Smooth muscle cell (in vitro differentiated cells): ENCODE results near the gene FEN1. TPM values are rescaled to one million over a fixed set of nuclear protein-coding genes. Genes with fewer than 3 reads are reported as not detected.

ENCODE experiments used
- DNase-seq: peaks from one replicate; lab custom pipeline; 2025; ENCODE audit not compliant: unreplicated experiment; lab: John Stamatoyannopoulos, UW
- H2AFZ ChIP-seq: fragments of 200-600 bp; sonication (generic); 2 replicates; pipeline ENCODE4 v1.6.0; 2016; ENCODE audit warnings: antibody characterized with exemption, low read depth, mild to moderate bottlenecking
- H3F3A ChIP-seq: fragments of 200-600 bp; sonication (generic); 2 replicates; pipeline ENCODE4 v1.6.0; 2017; ENCODE audit warnings: antibody characterized with exemption, low read depth
- H3K27ac ChIP-seq: fragments of 200-600 bp; sonication (generic); 2 replicates; pipeline ENCODE4 v1.5.1; 2016; ENCODE audit warnings: low read depth, mild to moderate bottlenecking
- H3K27me3 ChIP-seq: fragments of 200-600 bp; sonication (generic); 2 replicates; pipeline ENCODE4 v1.6.1; 2016; ENCODE audit warnings: low read depth, mild to moderate bottlenecking
- H3K36me3 ChIP-seq: fragments of 200-600 bp; sonication (generic); 2 replicates; pipeline ENCODE4 v1.5.1; 2016; ENCODE audit warnings: low read depth
- H3K4me1 ChIP-seq: fragments of 200-600 bp; sonication (generic); 2 replicates; pipeline ENCODE4 v1.5.1; 2016; ENCODE audit warnings: low read depth
- H3K4me2 ChIP-seq: fragments of 200-600 bp; sonication (generic); 2 replicates; pipeline ENCODE4 v1.6.0; 2016; ENCODE audit warnings: mild to moderate bottlenecking
- H3K4me3 ChIP-seq: fragments of 200-600 bp; sonication (generic); 2 replicates; pipeline ENCODE4 v1.5.1; 2016; ENCODE audit warnings: mild to moderate bottlenecking
- H3K79me2 ChIP-seq: fragments of 200-600 bp; sonication (generic); 2 replicates; pipeline ENCODE4 v1.6.0; 2016; ENCODE audit warnings: low read depth, mild to moderate bottlenecking
- H3K9ac ChIP-seq: fragments of 200-600 bp; sonication (generic); 2 replicates; pipeline ENCODE4 v1.6.0; 2016; ENCODE audit warnings: low read depth
- H3K9me3 ChIP-seq: fragments of 200-600 bp; sonication (generic); replicated peaks from 2 replicates; pipeline ENCODE4 v1.5.1; 2016; ENCODE audit warnings: low read depth
- H4K20me1 ChIP-seq: fragments of 200-600 bp; sonication (generic); 2 replicates; pipeline ENCODE4 v1.6.0; 2016; ENCODE audit warnings: low read depth
- WGBS: methylation state at CpG from one replicate; pipeline ENCODE4 v1.1.7; 2016; ENCODE audit warnings: low lambda C conversion rate; 5-methylcytosine and 5-hydroxymethylcytosine counted together
- polyA plus RNA-seq: library from polyadenylated mRNA; unstranded; fragments of >200 nt; fragmentation: Nextera tagmentation; extraction: Ambion mirVana; gene quantifications from 2 replicates; pipeline ENCODE4 v1.2.1, GENCODE V29; 2016
- total RNA-seq: library from RNA; depleted of rRNA; stranded (reverse); fragments of >200 nt; gene quantifications from 2 replicates; pipeline ENCODE4 v1.2.3, GENCODE V29; 2014
- TF ChIP-seq, protein P1 (sequence below): fragments of 200-600 bp; sonication (generic); IDR thresholded peaks from 2 replicates; pipeline ENCODE4 v1.5.1; 2017; ENCODE audit warnings: borderline replicate concordance, mild to moderate bottlenecking, antibody characterized with exemption; ENCODE audit not compliant: insufficient read depth, poor library complexity, severe bottlenecking

FEN1 gene
- total and polyA plus RNA-seq, 2 experiments from 2014 or later: 15.6 to 21.1 TPM

DNA sequence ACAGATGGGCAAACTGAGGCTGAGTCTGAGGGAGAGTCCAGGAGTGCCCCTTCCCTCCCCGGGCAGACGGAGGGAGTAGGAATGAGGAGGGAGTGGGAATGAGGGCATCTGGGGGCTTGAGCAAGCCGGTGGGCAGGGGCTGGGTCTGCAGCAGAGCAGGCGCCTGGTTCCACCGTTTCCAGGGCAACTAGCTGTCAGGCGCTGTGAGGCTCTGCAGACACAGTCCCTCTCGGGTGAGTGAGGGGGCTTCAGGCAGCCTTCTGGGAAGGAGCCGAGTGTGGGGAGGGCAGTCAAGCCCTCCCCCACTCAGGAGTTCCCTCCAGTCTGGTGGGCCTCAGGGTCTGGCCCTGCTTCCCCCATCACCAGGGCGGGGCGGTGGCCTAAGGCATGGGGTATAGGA lies 19.4 kb upstream of the FEN1 start:
- TF ChIP-seq, protein P1, sequence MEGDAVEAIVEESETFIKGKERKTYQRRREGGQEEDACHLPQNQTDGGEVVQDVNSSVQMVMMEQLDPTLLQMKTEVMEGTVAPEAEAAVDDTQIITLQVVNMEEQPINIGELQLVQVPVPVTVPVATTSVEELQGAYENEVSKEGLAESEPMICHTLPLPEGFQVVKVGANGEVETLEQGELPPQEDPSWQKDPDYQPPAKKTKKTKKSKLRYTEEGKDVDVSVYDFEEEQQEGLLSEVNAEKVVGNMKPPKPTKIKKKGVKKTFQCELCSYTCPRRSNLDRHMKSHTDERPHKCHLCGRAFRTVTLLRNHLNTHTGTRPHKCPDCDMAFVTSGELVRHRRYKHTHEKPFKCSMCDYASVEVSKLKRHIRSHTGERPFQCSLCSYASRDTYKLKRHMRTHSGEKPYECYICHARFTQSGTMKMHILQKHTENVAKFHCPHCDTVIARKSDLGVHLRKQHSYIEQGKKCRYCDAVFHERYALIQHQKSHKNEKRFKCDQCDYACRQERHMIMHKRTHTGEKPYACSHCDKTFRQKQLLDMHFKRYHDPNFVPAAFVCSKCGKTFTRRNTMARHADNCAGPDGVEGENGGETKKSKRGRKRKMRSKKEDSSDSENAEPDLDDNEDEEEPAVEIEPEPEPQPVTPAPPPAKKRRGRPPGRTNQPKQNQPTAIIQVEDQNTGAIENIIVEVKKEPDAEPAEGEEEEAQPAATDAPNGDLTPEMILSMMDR: no peak
- no peak overlapping the region for H3K4me3 ChIP-seq
- H3K4me2 ChIP-seq: no peak overlapping the region
- H4K20me1 ChIP-seq: peaks cover 3% of the 10 kb centered on the region
- H2AFZ ChIP-seq: no peak overlapping the region
- no peaks in the 10 kb centered on the region for H3F3A ChIP-seq
- no peaks in the 10 kb centered on the region for H3K27me3 ChIP-seq
- DNase-seq: no peak
- WGBS: 30% methylated on average over 10 of the region's 10 CpGs
- no peaks in the 10 kb centered on the region for H3K79me2 ChIP-seq
- H3K27ac ChIP-seq: no peak overlapping the region
- H3K9me3 ChIP-seq: no peaks in the 10 kb centered on the region
- H3K36me3 ChIP-seq: no peaks in the 10 kb centered on the region
- H3K4me1 ChIP-seq: peaks cover 5% of the 10 kb centered on the region
- no peak overlapping the region for H3K9ac ChIP-seq

DNA sequence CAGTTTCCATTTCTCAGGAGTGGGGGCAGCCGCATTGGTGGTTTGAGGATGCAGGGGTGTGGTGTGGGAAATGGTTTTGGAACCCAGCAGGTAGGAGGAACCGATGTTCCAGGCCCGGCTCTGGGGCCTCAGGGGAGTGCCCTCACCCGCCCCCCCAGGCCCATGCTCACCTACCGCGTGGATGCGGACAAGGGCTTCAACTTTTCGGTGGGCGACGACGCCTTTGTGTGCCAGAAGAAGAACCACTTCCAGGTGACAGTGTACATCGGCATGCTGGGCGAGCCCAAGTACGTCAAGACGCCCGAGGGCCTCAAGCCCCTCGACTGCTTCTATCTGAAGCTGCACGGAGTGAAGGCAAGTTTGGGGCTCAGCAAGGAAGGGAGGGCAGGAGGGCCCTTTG lies 18.9 kb upstream of the FEN1 start:
- 95% methylated on average over 18 of the region's 18 CpGs for WGBS
- Histone ChIP-seq H3K27ac (no peak overlapping the region), H3K36me3 (no peaks in the 10 kb centered on the region), H3K9me3 (no peaks in the 10 kb centered on the region), H3K27me3 (no peaks in the 10 kb centered on the region), H3K4me1 (peaks cover 5% of the 10 kb centered on the region), H2AFZ (no peak overlapping the region), H3K4me2 (no peak overlapping the region), H3K79me2 (no peaks in the 10 kb centered on the region), H3K9ac (no peak overlapping the region), H4K20me1 (no peaks in the 10 kb centered on the region), H3K4me3 (no peak overlapping the region), H3F3A (no peaks in the 10 kb centered on the region)
- no peak for DNase-seq
- TF ChIP-seq, protein P1: no peak

DNA sequence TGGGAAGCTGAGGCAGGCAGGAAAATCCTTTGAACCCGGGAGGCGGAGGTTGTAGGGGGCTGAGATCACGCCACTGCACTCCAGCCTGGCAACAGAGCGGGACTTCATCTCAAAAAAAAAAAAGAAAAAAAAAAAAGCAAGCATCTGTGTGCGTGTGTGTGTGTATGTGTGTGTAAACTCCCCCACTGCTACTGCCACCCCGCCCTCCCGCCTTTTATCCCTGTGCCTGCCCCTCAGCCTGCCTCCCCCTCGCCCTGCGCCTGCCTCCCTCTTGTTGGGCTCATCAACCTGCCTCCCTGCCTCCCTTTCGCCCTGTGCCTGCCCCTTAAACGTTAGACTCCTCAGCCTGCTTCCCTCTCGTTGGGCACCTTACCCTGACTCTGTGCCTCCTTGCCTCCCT lies 18.3 kb upstream of the FEN1 start:
- Histone ChIP-seq H2AFZ (no peak overlapping the region), H3K36me3 (no peaks in the 10 kb centered on the region), H3K79me2 (no peaks in the 10 kb centered on the region), H3K4me2 (no peak overlapping the region), H3K9ac (no peak overlapping the region), H3K4me3 (no peak overlapping the region), H3K9me3 (no peaks in the 10 kb centered on the region), H3K27me3 (no peaks in the 10 kb centered on the region), H3K27ac (no peak overlapping the region), H3F3A (no peaks in the 10 kb centered on the region), H3K4me1 (no peaks in the 10 kb centered on the region), H4K20me1 (no peaks in the 10 kb centered on the region)
- WGBS: 88% methylated on average over 12 of the region's 12 CpGs
- DNase-seq: no peak
- TF ChIP-seq, protein P1: no peak

DNA sequence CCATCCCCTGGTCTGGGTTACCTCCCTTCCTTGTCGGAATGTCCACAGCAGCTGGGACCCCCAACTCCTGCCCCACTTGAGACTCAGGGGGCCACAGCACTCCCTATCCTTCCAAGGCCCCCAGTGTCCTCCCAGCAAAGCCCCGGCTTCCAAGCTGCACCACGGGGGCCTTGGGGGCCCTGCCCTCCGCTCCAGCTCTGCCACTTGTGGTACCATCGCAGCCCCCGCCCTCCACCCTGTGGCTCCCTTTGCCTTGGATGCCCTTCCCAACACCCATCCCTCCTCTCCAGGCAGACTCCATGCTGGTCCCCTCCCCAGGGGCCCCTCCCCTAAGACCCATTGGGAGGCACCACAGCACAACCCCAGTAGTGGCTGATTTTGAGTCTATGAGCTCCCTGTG lies 17.6 kb upstream of the FEN1 start:
- Histone ChIP-seq H3K79me2 (no peaks in the 10 kb centered on the region), H3K9me3 (no peaks in the 10 kb centered on the region), H4K20me1 (no peaks in the 10 kb centered on the region), H3K4me2 (no peak overlapping the region), H3K27me3 (no peaks in the 10 kb centered on the region), H3F3A (no peaks in the 10 kb centered on the region), H3K4me3 (no peak overlapping the region), H3K27ac (no peak overlapping the region), H3K9ac (no peak overlapping the region), H3K36me3 (no peaks in the 10 kb centered on the region), H3K4me1 (no peaks in the 10 kb centered on the region), H2AFZ (no peak overlapping the region)
- no peak for DNase-seq
- TF ChIP-seq, protein P1: no peak
- WGBS: 100% methylated on average over 5 of the region's 6 CpGs
